Suprapubic skin (tissue), 4 donors: Measurements from ENCODE around the gene MVK. TPM values are rescaled to one million over a fixed set of nuclear protein-coding genes. Genes with fewer than 3 reads are reported as not detected.

ENCODE experiments used
- DNase-seq, 2 donors: peaks; one replicate each; pipeline ENCODE4 v3.0.0-alpha.2; 2019; ENCODE audit warnings: low spot score in 2 of 2
- H3K27ac ChIP-seq: fragments of 200-600 bp; sonication (generic); one replicate; pipeline ENCODE4 v1.5.1; 2019
- H3K27me3 ChIP-seq: fragments of 200-600 bp; sonication (generic); one replicate; pipeline ENCODE4 v1.5.1; 2019
- H3K36me3 ChIP-seq: fragments of 200-600 bp; sonication (generic); one replicate; pipeline ENCODE4 v1.5.1; 2019
- H3K4me1 ChIP-seq: fragments of 200-600 bp; sonication (generic); one replicate; pipeline ENCODE4 v1.5.1; 2019
- H3K4me3 ChIP-seq: fragments of 200-600 bp; sonication (generic); one replicate; pipeline ENCODE4 v1.5.1; 2019; ENCODE audit warnings: mild to moderate bottlenecking
- H3K9me3 ChIP-seq: fragments of 200-600 bp; sonication (generic); one replicate; pipeline ENCODE4 v1.5.1; 2019
- CTCF ChIP-seq, 2 donors: fragments of 200-600 bp in 1 of 2; fragments of 450-650 bp in 1 of 2; sonication (generic) in 1 of 2; IDR thresholded peaks; one replicate each; pipeline ENCODE4 v1.5.1; 2016 to 2019; ENCODE audit warnings: antibody characterized with exemption in 2 of 2, mild to moderate bottlenecking in 1 of 2, moderate library complexity in 1 of 2
- EP300 ChIP-seq: sonication (generic); formaldehyde crosslinking; IDR thresholded peaks from one replicate; pipeline ENCODE4 v1.6.1; 2017; ENCODE audit warnings: antibody characterized with exemption
- POLR2A ChIP-seq, 2 donors: fragments of 450-650 bp; IDR thresholded peaks; one replicate each; pipeline ENCODE4 v1.6.1; 2017; ENCODE audit warnings: antibody characterized with exemption in 2 of 2, mild to moderate bottlenecking in 2 of 2, moderate library complexity in 2 of 2
- POLR2AphosphoS5 ChIP-seq, 3 donors: sonication (generic); formaldehyde crosslinking; IDR thresholded peaks; one replicate each; pipeline ENCODE4 v1.6.1; 2017; ENCODE audit warnings: antibody characterized with exemption in 3 of 3
- WGBS: methylation state at CpG from one replicate; pipeline ENCODE4 v1.1.5; 2018; 5-methylcytosine and 5-hydroxymethylcytosine counted together
- total RNA-seq, 4 donors: library from RNA; depleted of rRNA; stranded (reverse); fragments of >200 nt; gene quantifications; one replicate each; pipeline ENCODE4 v1.1.0, GENCODE V29; 2016

Gene MVK
- total RNA-seq, 4 donors from 2014 or later = 30.1 to 62.1 (median 37.2) TPM

- TF ChIP-seq EP300 = no peak
- TF ChIP-seq POLR2AphosphoS5 (IDR thresholded peaks at IDR 0.05) = no peak
- TF ChIP-seq POLR2A (IDR thresholded peaks at IDR 0.05) = no peak
- TF ChIP-seq CTCF (IDR thresholded peaks at IDR 0.05) = no peak
- peaks cover 7% of the 10 kb centered on the region for H3K4me1 ChIP-seq
- DNase-seq = no peak
- H3K27me3 ChIP-seq = no peaks in the 10 kb centered on the region
- H3K27ac ChIP-seq = no peak overlapping the region
- H3K36me3 ChIP-seq = peaks cover 72% of the 10 kb centered on the region
- no peak overlapping the region for H3K4me3 ChIP-seq
- 85% methylated on average over 3 of the region's 3 CpGs for WGBS
- H3K9me3 ChIP-seq = no peaks in the 10 kb centered on the region
These were observed 5.6 kb upstream of the MVK start for GRCh38 chr12:109567967-109568366.

- WGBS = 81% methylated on average over 7 of the region's 7 CpGs
- TF ChIP-seq CTCF (IDR thresholded peaks at IDR 0.05) (no peak), POLR2A (IDR thresholded peaks at IDR 0.05) (no peak), EP300 (no peak), POLR2AphosphoS5 (IDR thresholded peaks at IDR 0.05) (no peak)
- no peak overlapping the region for H3K27ac ChIP-seq
- no peak for DNase-seq
- peaks cover 67% of the 10 kb centered on the region for H3K36me3 ChIP-seq
- no peak overlapping the region for H3K4me3 ChIP-seq
- H3K9me3 ChIP-seq = no peaks in the 10 kb centered on the region
- H3K4me1 ChIP-seq = peaks cover 8% of the 10 kb centered on the region
- no peaks in the 10 kb centered on the region for H3K27me3 ChIP-seq
These were observed 5.1 kb upstream of the MVK start for GRCh38 chr12:109568486-109568885.

- Histone ChIP-seq H3K9me3 (no peaks in the 10 kb centered on the region), H3K4me3 (no peak overlapping the region), H3K4me1 (peaks cover 21% of the 10 kb centered on the region), H3K27me3 (no peaks in the 10 kb centered on the region), H3K36me3 (peaks cover 47% of the 10 kb centered on the region), H3K27ac (no peak overlapping the region)
- TF ChIP-seq EP300 = no peak
- no peak for TF ChIP-seq CTCF (IDR thresholded peaks at IDR 0.05)
- no peak for TF ChIP-seq POLR2A (IDR thresholded peaks at IDR 0.05)
- no peak for TF ChIP-seq POLR2AphosphoS5 (IDR thresholded peaks at IDR 0.05)
- no peak for DNase-seq
- WGBS = 72% methylated on average over 5 of the region's 5 CpGs
These were observed 1.7 kb upstream of the MVK start for GRCh38 chr12:109571773-109572505.

GRCh38 chr12:109572506-109572845, 1.1 kb upstream of the MVK start:
- Histone ChIP-seq H3K27ac (no peak overlapping the region), H3K36me3 (peaks cover 47% of the 10 kb centered on the region), H3K4me1 (peaks cover 21% of the 10 kb centered on the region), H3K9me3 (no peaks in the 10 kb centered on the region), H3K4me3 (peak overlapping the region; percentile 80), H3K27me3 (no peaks in the 10 kb centered on the region)
- TF ChIP-seq POLR2A (IDR thresholded peaks at IDR 0.05) (no peak), POLR2AphosphoS5 (IDR thresholded peaks at IDR 0.05) (no peak), EP300 (no peak), CTCF (IDR thresholded peaks at IDR 0.05) (no peak)
- WGBS = 81% methylated on average over 3 of the region's 3 CpGs
- no peak for DNase-seq

- no peaks in the 10 kb centered on the region for H3K9me3 ChIP-seq
- H3K36me3 ChIP-seq = peaks cover 46% of the 10 kb centered on the region
- WGBS = 0% methylated on average over 6 of the region's 13 CpGs
- H3K27ac ChIP-seq = peak overlapping the region; percentile 88
- peak overlapping the region; percentile 80 for H3K4me3 ChIP-seq
- DNase-seq = no peak
- no peak for TF ChIP-seq CTCF (IDR thresholded peaks at IDR 0.05)
- no peak for TF ChIP-seq EP300
- TF ChIP-seq POLR2A (IDR thresholded peaks at IDR 0.05) = no peak
- no peak for TF ChIP-seq POLR2AphosphoS5 (IDR thresholded peaks at IDR 0.05)
- peaks cover 21% of the 10 kb centered on the region for H3K4me1 ChIP-seq
- no peaks in the 10 kb centered on the region for H3K27me3 ChIP-seq
These were observed 285 bp downstream of the MVK start for GRCh38 chr12:109573914-109574244.
